ENCODE data around the gene SPHK1.

SPHK1 gene, protein sequence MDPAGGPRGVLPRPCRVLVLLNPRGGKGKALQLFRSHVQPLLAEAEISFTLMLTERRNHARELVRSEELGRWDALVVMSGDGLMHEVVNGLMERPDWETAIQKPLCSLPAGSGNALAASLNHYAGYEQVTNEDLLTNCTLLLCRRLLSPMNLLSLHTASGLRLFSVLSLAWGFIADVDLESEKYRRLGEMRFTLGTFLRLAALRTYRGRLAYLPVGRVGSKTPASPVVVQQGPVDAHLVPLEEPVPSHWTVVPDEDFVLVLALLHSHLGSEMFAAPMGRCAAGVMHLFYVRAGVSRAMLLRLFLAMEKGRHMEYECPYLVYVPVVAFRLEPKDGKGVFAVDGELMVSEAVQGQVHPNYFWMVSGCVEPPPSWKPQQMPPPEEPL

DNA sequence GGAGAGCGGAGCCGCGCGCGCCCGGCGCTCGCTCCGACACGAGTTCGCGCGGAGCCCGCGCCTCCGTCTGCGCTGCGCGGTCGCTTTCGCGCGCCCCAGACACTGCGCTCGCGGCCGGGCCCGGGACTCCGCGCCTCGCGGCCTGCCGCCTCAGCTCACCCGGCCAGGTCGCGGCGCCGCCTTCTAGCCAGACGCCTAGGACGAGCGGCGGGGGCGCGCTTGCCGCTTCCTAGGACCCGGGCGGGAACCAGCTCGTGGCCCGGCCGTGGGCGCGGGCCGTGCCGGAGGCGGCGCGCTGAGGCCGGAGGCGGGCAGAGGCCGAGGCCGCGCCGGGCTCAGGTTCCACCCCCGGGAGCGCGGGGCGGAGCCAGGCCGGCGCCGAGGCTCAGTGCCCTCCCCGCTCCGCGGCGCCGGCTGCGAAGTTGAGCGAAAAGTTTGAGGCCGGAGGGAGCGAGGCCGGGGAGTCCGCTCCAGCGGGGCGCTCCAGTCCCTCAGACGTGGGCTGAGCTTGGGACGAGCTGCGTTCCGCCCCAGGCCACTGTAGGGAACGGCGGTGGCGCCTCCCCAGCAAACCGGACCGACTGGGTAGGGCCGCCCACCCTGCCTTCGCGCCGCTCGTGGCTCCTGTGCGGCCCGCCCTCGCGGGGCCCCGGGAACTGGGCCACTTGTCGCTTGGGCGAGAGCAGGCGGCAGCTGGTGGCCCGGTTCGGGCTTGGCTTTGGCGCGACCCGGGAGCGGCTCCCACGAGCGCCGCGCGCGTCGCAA, at the start of gene SPHK1:
SPHK1 (plus strand) TSS at position 388 of the 765 bp plus-strand sequence. CDS start 1,036 bp downstream, outside the sequence.
- ChIA-PET CTCF (interaction anchor here (0.7 to 4.0 kb wide), 16 partner anchors 8 to 128 kb away, joined by 3 to 26 read pairs (median 3); no protein-coding TSS in a partner anchor), POLR2A (interaction anchor here (0.6 to 7.5 kb wide), 7 partner anchors 9 to 352 kb away, joined by 3 to 58 read pairs (median 3); partner anchors contain the start of gene PRPSAP1)
- TF ChIP-seq SP1 (IDR thresholded peaks at IDR 0.05) = no peak
- TF ChIP-seq NFRKB (IDR thresholded peaks at IDR 0.05) = no peak
- no peak for TF ChIP-seq FOXA1 (IDR thresholded peaks at IDR 0.05)
- TF ChIP-seq, protein P1, sequence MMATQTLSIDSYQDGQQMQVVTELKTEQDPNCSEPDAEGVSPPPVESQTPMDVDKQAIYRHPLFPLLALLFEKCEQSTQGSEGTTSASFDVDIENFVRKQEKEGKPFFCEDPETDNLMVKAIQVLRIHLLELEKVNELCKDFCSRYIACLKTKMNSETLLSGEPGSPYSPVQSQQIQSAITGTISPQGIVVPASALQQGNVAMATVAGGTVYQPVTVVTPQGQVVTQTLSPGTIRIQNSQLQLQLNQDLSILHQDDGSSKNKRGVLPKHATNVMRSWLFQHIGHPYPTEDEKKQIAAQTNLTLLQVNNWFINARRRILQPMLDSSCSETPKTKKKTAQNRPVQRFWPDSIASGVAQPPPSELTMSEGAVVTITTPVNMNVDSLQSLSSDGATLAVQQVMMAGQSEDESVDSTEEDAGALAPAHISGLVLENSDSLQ (IDR thresholded peaks at IDR 0.05) = no peak
- TF ChIP-seq HDGF (IDR thresholded peaks at IDR 0.05; ENCODE audit: borderline replicate concordance) = no peak
- TF ChIP-seq ARNT (IDR thresholded peaks at IDR 0.05) = no peak
- peak; percentile 54; the same call in 1 of the 2 replicates for TF ChIP-seq LEF1 (IDR thresholded peaks at IDR 0.05; ENCODE audit: borderline replicate concordance)
- TF ChIP-seq FOXK2 (IDR thresholded peaks at IDR 0.05) = no peak
- no peak for TF ChIP-seq ELF4 (IDR thresholded peaks at IDR 0.05)
- no peak for TF ChIP-seq TARDBP (IDR thresholded peaks at IDR 0.05)
- TF ChIP-seq L3MBTL2 (conservative IDR thresholded peaks at IDR 0.05) = peak; percentile 66; the same call in 1 of the 2 replicates
- no peak for TF ChIP-seq SUZ12 (IDR thresholded peaks at IDR 0.05)
- no peak for TF ChIP-seq CTBP1 (IDR thresholded peaks at IDR 0.05; ENCODE audit: borderline replicate concordance)
- no peak for TF ChIP-seq BHLHE40 (IDR thresholded peaks at IDR 0.05; ENCODE audit: borderline replicate concordance)
- TF ChIP-seq FOXM1 (IDR thresholded peaks at IDR 0.05; ENCODE audit: borderline replicate concordance) = no peak; the same call in 1 of the 2 replicates
- no peak for TF ChIP-seq ZNF384 (IDR thresholded peaks at IDR 0.05)
- DNase-seq (ENCODE audit: extremely low spot score) = peak; percentile 86

DNA sequence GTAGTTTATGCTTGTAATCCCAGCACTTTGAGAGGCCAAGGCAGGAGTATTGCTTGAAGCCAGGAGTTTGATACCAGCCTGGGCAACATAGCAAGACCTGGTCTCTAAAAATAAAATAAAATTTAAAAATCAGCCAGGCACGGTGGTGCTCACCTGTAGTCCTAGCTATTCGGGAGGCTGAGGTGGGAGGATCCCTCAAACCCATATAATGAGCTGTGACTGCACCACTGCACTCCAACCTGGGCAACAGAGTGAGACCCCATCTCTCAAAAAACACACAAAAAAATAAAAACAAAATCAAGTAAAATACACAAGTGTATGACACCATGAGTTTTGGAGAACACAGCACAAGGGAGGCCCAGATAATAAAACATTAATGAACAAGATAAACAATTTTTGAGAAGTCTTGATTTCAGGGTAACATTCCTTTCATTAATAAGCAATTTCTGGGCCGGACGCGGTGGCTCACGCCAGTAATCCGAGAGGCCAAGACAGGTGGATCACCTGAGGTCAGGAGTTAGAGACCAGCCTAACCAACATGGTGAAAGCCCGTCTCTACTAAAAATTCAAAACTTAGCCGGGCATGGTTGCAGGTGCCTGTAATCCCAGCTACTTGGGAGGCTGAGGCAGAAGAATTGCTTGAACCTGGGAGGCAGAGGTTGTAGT, 48.6 kb upstream of the SPHK1 start:
- TF ChIP-seq ELF4 (IDR thresholded peaks at IDR 0.05) = no peak
- no peak for TF ChIP-seq FOXA1 (IDR thresholded peaks at IDR 0.05)
- no peak for TF ChIP-seq HDGF (IDR thresholded peaks at IDR 0.05; ENCODE audit: borderline replicate concordance)
- TF ChIP-seq FOXM1 (IDR thresholded peaks at IDR 0.05; ENCODE audit: borderline replicate concordance) = no peak
- no peak for TF ChIP-seq FOXK2 (IDR thresholded peaks at IDR 0.05)
- TF ChIP-seq TARDBP (IDR thresholded peaks at IDR 0.05) = no peak
- no peak for DNase-seq (ENCODE audit: extremely low spot score)
- POLR2A ChIA-PET = no interaction called here

GRCh38 chr17:76336756-76337412, 47.5 kb upstream of the SPHK1 start:
- POLR2A ChIA-PET = interaction anchor here (1.7 kb wide), 1 partner anchor 17 kb away, joined by 5 read pairs; the partner anchor contains the start of gene PRPSAP1
- CTCF ChIA-PET = interaction anchor here (0.8 kb wide), 1 partner anchor 48 kb away, joined by 3 read pairs; no protein-coding TSS in a partner anchor
- TF ChIP-seq NFRKB (IDR thresholded peaks at IDR 0.05) = no peak
- no peak for TF ChIP-seq FOXK2 (IDR thresholded peaks at IDR 0.05)
- no peak for TF ChIP-seq FOXM1 (IDR thresholded peaks at IDR 0.05; ENCODE audit: borderline replicate concordance)
- TF ChIP-seq CTBP1 (IDR thresholded peaks at IDR 0.05; ENCODE audit: borderline replicate concordance) = no peak
- no peak for TF ChIP-seq L3MBTL2 (conservative IDR thresholded peaks at IDR 0.05)
- TF ChIP-seq TARDBP (IDR thresholded peaks at IDR 0.05) = no peak
- TF ChIP-seq LEF1 (IDR thresholded peaks at IDR 0.05; ENCODE audit: borderline replicate concordance) = no peak
- DNase-seq (ENCODE audit: extremely low spot score) = no peak

More for the DNA sequence above, 48.6 kb upstream of the SPHK1 start:
- CTCF ChIA-PET = interaction anchor here (0.6 kb wide), 1 partner anchor 16 kb away, joined by 5 read pairs; no protein-coding TSS in a partner anchor

DNA sequence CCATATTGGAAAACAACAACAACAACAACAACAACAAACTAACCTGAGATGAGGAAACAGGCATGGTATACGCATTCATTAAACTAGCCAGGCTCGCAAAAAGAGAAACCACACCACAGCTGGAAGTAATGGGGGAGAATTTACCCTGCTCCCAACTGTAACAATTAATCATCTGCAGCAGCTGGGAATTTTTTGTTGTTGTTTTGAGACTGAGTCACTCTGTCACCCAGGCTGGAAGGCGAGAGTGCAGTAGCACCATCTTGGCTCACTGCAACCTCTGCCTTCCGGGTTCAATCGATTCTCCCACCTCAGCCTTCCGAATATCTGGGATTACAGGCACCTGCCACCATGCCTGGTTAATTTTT, 47.0 kb upstream of the SPHK1 start:
- POLR2A ChIA-PET = interaction anchor here (1.7 kb wide), 1 partner anchor 16 kb away, joined by 5 read pairs; the partner anchor contains the start of gene PRPSAP1
- TF ChIP-seq ARNT (IDR thresholded peaks at IDR 0.05) (no peak), FOXA1 (IDR thresholded peaks at IDR 0.05) (no peak), FOXM1 (IDR thresholded peaks at IDR 0.05; ENCODE audit: borderline replicate concordance) (no peak), FOXK2 (IDR thresholded peaks at IDR 0.05) (no peak)
- TF ChIP-seq, protein P1 (IDR thresholded peaks at IDR 0.05) = no peak
- CTCF ChIA-PET = interaction anchor here (0.7 to 0.8 kb wide), 2 partner anchors 10 to 47 kb away, joined by 3 read pairs; no protein-coding TSS in a partner anchor
- DNase-seq (ENCODE audit: extremely low spot score) = no peak

DNA sequence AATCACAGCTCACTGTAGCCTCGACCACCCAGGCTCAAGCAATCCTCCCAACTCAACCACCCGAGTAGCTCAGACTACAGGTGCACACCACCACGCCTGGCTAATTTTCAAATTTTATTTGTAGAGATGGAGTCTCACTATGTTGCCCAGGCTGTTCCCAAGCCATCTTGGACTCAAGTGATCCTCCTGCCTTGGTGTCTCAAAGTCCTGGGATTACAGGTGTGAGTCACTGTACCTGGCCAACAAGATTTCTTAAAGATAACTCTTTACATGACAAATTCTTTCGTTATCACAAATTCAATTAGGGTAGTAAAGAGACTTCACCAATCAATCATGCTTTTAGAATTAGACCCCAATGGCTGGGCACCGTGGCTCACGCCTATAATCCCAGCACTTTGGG, 43.1 kb upstream of the SPHK1 start:
- TF ChIP-seq FOXM1 (IDR thresholded peaks at IDR 0.05; ENCODE audit: borderline replicate concordance) = no peak
- no peak for TF ChIP-seq L3MBTL2 (conservative IDR thresholded peaks at IDR 0.05)
- no peak for TF ChIP-seq TARDBP (IDR thresholded peaks at IDR 0.05)
- TF ChIP-seq ZNF384 (IDR thresholded peaks at IDR 0.05) = no peak
- no peak for TF ChIP-seq SUZ12 (IDR thresholded peaks at IDR 0.05)
- no peak for TF ChIP-seq ARNT (IDR thresholded peaks at IDR 0.05)
- CTCF ChIA-PET = no interaction called here
- DNase-seq (ENCODE audit: extremely low spot score) = no peak
- POLR2A ChIA-PET = no interaction called here

- ChIA-PET CTCF (no interaction called here), POLR2A (no interaction called here)
- no peak for TF ChIP-seq ELF4 (IDR thresholded peaks at IDR 0.05)
- TF ChIP-seq NFRKB (IDR thresholded peaks at IDR 0.05) = no peak
- TF ChIP-seq SP1 (IDR thresholded peaks at IDR 0.05) = no peak
- no peak for TF ChIP-seq LEF1 (IDR thresholded peaks at IDR 0.05; ENCODE audit: borderline replicate concordance)
- DNase-seq (ENCODE audit: extremely low spot score) = no peak
These were observed 41.3 kb upstream of the SPHK1 start for GRCh38 chr17:76343106-76343505.
